SK-N-SH (cell line): ENCODE results near the gene RASL12. TPM values are rescaled to one million over a fixed set of nuclear protein-coding genes. Genes with fewer than 3 reads are reported as not detected.

Source experiments
- CTCF ChIA-PET: fragments of 300-600, 350-600 bp; formaldehyde crosslinking; extraction: SDS; loops from one replicate; lab custom pipeline; 2021; lab: Yijun Ruan, JAX
- POLR2A ChIA-PET: fragments of 350-600 bp; sonication (Branson Sonifier 250); formaldehyde crosslinking; extraction: SDS; loops from one replicate; lab custom pipeline; 2020; ENCODE audit warnings: antibody characterized with exemption, inconsistent platforms; lab: Yijun Ruan, JAX
- DNase-seq: peaks from one replicate; pipeline ENCODE4 v3.0.0; 2012
- H2AFZ ChIP-seq: fragments of 200-600 bp; sonication (generic); 2 replicates; pipeline ENCODE4 v1.8.1; 2016; ENCODE audit warnings: antibody characterized with exemption, mild to moderate bottlenecking, low read depth
- H3F3A ChIP-seq: fragments of 200-600 bp; sonication (generic); replicated peaks from 2 replicates; pipeline ENCODE3; 2016; ENCODE audit warnings: antibody characterized with exemption, mild to moderate bottlenecking; ENCODE audit not compliant: insufficient read depth
- H3K27ac ChIP-seq, 2 experiments: fragments of 200-500 bp in 1 of 2; fragments of 200-600 bp in 1 of 2; sonication (Bioruptor generic) in 1 of 2; sonication (generic), shearing (Covaris generic) in 1 of 2; 2 replicates each; pipeline versions ENCODE4 v1.5.1 to v1.6.1; 2014 to 2016; ENCODE audit warnings: low read depth in 2 of 2, inconsistent platforms in 1 of 2, low read length in 1 of 2, mild to moderate bottlenecking in 1 of 2, mixed read lengths in 1 of 2
- H3K27me3 ChIP-seq: fragments of 200-600 bp; sonication (generic), shearing (Covaris generic); 2 replicates; pipeline ENCODE4 v1.6.1; 2016; ENCODE audit warnings: mixed run types; ENCODE audit not compliant: insufficient read depth
- H3K36me3 ChIP-seq, 2 experiments: fragments of 200-500 bp in 1 of 2; fragments of 200-600 bp in 1 of 2; sonication (Bioruptor generic) in 1 of 2; sonication (generic) in 1 of 2; replicated peaks in 1 of 2; 2 replicates each; pipeline versions ENCODE3 to v1.5.1; 2014 to 2016; ENCODE audit warnings: low read length in 1 of 2, mild to moderate bottlenecking in 1 of 2; ENCODE audit not compliant: insufficient read depth in 2 of 2, control insufficient read depth in 1 of 2
- H3K4me1 ChIP-seq, 2 experiments: fragments of 200-500 bp in 1 of 2; fragments of 200-600 bp in 1 of 2; sonication (Bioruptor generic) in 1 of 2; sonication (generic), shearing (Covaris generic) in 1 of 2; 2 replicates each; pipeline versions ENCODE4 v1.5.1 to v1.6.1; 2014 to 2016; ENCODE audit warnings: low read depth in 1 of 2, low read length in 1 of 2, mixed run types in 1 of 2; ENCODE audit not compliant: insufficient read depth in 2 of 2, control insufficient read depth in 1 of 2
- H3K4me2 ChIP-seq: fragments of 200-600 bp; sonication (generic), shearing (Covaris generic); 2 replicates; pipeline ENCODE4 v1.6.1; 2017; ENCODE audit warnings: mixed run types
- H3K4me3 ChIP-seq, 2 experiments: fragments of 200-500 bp in 1 of 2; fragments of 200-600 bp in 1 of 2; sonication (Bioruptor generic) in 1 of 2; sonication (generic), shearing (Covaris generic) in 1 of 2; 2 replicates each; pipeline versions ENCODE4 v1.5.1 to v1.8.1; 2014 to 2016; ENCODE audit warnings: low read depth in 2 of 2, inconsistent platforms in 1 of 2, low read length in 1 of 2, mild to moderate bottlenecking in 1 of 2, mixed read lengths in 1 of 2, moderate library complexity in 1 of 2
- H3K79me2 ChIP-seq: fragments of 200-600 bp; sonication (generic); 2 replicates; pipeline ENCODE4 v1.8.1; 2017; ENCODE audit warnings: mild to moderate bottlenecking; ENCODE audit not compliant: insufficient read depth
- H3K9ac ChIP-seq: fragments of 200-600 bp; sonication (generic); 2 replicates; pipeline ENCODE4 v1.6.1; 2017; ENCODE audit warnings: mixed run types
- H3K9me2 ChIP-seq: fragments of 200-600 bp; sonication (generic); 2 replicates; pipeline ENCODE4 v1.6.1; 2017; ENCODE audit warnings: mixed run types
- H3K9me3 ChIP-seq: fragments of 200-600 bp; sonication (generic); 2 replicates; pipeline ENCODE4 v1.6.1; 2017; ENCODE audit warnings: mixed run types, mild to moderate bottlenecking, moderate library complexity
- H4K20me1 ChIP-seq: fragments of 200-600 bp; sonication (generic); 2 replicates; pipeline ENCODE4 v1.6.1; 2017; ENCODE audit warnings: mild to moderate bottlenecking, mixed run types; ENCODE audit not compliant: insufficient read depth
- EZH2phosphoT487 ChIP-seq: fragments of 200-600 bp; sonication (generic); IDR thresholded peaks from 2 replicates; pipeline ENCODE4 v1.6.1; 2017; ENCODE audit warnings: low read depth, mixed run types, mild to moderate bottlenecking, antibody characterized with exemption, moderate library complexity, borderline replicate concordance
- FOSL2 ChIP-seq: IDR thresholded peaks from 2 replicates; pipeline ENCODE4 v1.4.0; 2012; ENCODE audit warnings: low read depth, mild to moderate bottlenecking, moderate library complexity, borderline replicate concordance
- MXI1 ChIP-seq: IDR thresholded peaks from 2 replicates; pipeline ENCODE4 v1.6.1; 2012; ENCODE audit warnings: mild to moderate bottlenecking, low read depth, low read length, improper control_type of control experiment
- RCOR1 ChIP-seq: fragments of 150-350 bp; IDR thresholded peaks from 2 replicates; pipeline ENCODE4 v1.6.1; 2017; ENCODE audit warnings: antibody characterized with exemption, low read length
- SIN3A ChIP-seq: IDR thresholded peaks from 2 replicates; pipeline ENCODE4 v1.6.1; 2012; ENCODE audit warnings: low read depth, mild to moderate bottlenecking, low read length, moderate library complexity, borderline replicate concordance
- WGBS: methylation state at CpG from one replicate; pipeline ENCODE4 v1.1.6; 2017; ENCODE audit warnings: low lambda C conversion rate; 5-methylcytosine and 5-hydroxymethylcytosine counted together
- polyA plus RNA-seq, 3 experiments: library from polyadenylated mRNA; depleted of rRNA; stranded (reverse); fragments of >200 nt; gene quantifications; 2 replicates each; pipeline ENCODE4 v1.2.3, GENCODE V29; 2012
- TF ChIP-seq, protein P1 (sequence below): IDR thresholded peaks from 2 replicates; pipeline ENCODE4 v1.4.0; 2012; ENCODE audit warnings: low read depth, borderline replicate concordance
- TF ChIP-seq, protein P2 (sequence below): fragments of 150-350 bp; IDR thresholded peaks from 2 replicates; pipeline ENCODE4 v1.6.1; 2017; ENCODE audit warnings: antibody characterized with exemption, low read length, low read depth, borderline replicate concordance

RASL12 gene
- polyA plus RNA-seq, 1 of the 3 experiments (the other 2 are of a cell fraction) = not detected

DNA sequence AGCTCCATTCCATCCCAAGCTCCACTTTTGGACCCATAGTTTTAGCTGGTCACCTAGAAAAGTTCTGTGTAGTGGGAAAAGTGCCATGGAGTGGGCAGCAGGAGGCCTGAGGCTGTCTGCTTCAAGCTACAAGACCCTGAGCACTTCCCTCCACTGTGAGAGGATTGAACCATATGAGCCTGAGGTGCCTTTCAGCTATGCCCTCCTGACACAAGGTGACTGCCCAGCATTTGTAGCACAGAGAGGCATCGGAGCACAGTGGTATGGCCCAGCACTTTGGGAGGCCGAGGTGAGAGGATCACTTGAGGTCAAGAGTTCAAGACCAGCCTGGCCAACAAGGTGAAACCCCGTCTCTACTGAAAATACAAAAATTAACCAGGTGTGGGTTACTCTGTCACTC is 4.8 kb upstream of the RASL12 start:
- Histone ChIP-seq H3K27ac (no peak overlapping the region), H3K36me3 (no peaks in the 10 kb centered on the region), H3F3A (no peaks in the 10 kb centered on the region), H3K4me1 (peaks cover 0 to 12% of the 10 kb centered on the region in 2 experiments; a peak in 1 of 4 replicates), H3K27me3 (no peaks in the 10 kb centered on the region), H2AFZ (no peak overlapping the region), H3K4me3 (no peak overlapping the region), H3K9ac (no peak overlapping the region), H3K4me2 (no peak overlapping the region), H3K9me2 (no peaks in the 10 kb centered on the region), H3K79me2 (no peaks in the 10 kb centered on the region), H4K20me1 (no peaks in the 10 kb centered on the region), H3K9me3 (no peaks in the 10 kb centered on the region)
- CTCF ChIA-PET = interaction anchor here (1.3 to 3.3 kb wide), 3 partner anchors 18 to 39 kb away, joined by 7 to 16 read pairs (median 7); no protein-coding TSS in a partner anchor
- DNase-seq = no peak
- WGBS = 91% methylated on average over 3 of the region's 3 CpGs
- POLR2A ChIA-PET = no interaction called here
- no peak for TF ChIP-seq MXI1
- TF ChIP-seq RCOR1 = no peak
- TF ChIP-seq SIN3A = no peak

DNA sequence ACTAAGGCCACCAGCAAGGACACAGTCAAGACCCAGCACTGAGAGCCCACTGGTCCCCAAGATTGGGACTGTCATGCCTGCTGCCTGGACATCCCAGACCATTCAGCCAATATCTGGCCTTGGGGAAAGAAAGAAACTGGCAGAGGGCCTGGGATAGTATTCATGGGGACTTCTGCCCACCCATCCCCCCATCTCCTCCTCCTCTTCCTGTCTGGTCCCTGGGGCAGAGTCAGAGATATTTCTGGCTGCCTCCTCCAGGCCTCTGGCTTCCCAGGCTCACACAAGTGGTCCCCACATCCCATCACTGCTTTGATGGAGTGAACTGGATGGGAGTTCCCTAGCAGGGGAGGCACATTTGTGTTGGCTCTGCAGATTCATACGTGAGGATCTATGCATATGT is 4.2 kb upstream of the RASL12 start:
- no peak for DNase-seq

DNA sequence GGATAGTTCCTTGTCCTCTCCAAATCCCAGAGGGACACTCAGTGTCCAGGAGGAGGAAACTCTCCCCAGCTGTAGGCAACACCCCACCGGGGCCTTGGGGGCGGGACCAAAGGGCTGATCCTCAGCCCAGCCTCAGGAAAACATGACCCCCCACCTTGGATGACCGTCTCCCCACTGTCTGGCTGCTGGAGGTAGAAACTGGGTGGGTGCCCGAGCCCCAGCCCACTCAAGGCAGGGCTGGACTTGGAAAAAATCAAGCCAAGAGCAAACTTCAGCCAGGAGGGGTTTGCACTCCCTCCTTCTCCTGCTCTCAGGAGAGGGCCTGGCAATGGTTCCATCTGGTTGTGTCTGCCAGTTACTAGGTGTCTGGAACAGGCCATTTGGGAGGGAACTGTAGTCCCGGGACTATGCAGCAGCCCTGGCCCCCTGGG is 3.6 kb upstream of the RASL12 start:
- Histone ChIP-seq H3K4me1 (peaks cover 0 to 12% of the 10 kb centered on the region in 2 experiments; a peak in 1 of 4 replicates), H3K36me3 (no peaks in the 10 kb centered on the region), H3K4me2 (no peak overlapping the region), H3K9ac (no peak overlapping the region), H4K20me1 (no peaks in the 10 kb centered on the region), H3K9me3 (no peaks in the 10 kb centered on the region), H3F3A (peaks cover 1% of the 10 kb centered on the region), H3K79me2 (no peaks in the 10 kb centered on the region), H3K27ac (no peak overlapping the region), H3K9me2 (no peaks in the 10 kb centered on the region), H2AFZ (no peak overlapping the region), H3K4me3 (no peak overlapping the region), H3K27me3 (peaks cover 9% of the 10 kb centered on the region; the same call in 1 of the 2 replicates)
- CTCF ChIA-PET = interaction anchor here (3.3 kb wide), 1 partner anchor 17 kb away, joined by 16 read pairs; no protein-coding TSS in a partner anchor
- TF ChIP-seq, protein P1, sequence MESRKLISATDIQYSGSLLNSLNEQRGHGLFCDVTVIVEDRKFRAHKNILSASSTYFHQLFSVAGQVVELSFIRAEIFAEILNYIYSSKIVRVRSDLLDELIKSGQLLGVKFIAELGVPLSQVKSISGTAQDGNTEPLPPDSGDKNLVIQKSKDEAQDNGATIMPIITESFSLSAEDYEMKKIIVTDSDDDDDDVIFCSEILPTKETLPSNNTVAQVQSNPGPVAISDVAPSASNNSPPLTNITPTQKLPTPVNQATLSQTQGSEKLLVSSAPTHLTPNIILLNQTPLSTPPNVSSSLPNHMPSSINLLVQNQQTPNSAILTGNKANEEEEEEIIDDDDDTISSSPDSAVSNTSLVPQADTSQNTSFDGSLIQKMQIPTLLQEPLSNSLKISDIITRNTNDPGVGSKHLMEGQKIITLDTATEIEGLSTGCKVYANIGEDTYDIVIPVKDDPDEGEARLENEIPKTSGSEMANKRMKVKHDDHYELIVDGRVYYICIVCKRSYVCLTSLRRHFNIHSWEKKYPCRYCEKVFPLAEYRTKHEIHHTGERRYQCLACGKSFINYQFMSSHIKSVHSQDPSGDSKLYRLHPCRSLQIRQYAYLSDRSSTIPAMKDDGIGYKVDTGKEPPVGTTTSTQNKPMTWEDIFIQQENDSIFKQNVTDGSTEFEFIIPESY = no peak
- no peak for TF ChIP-seq FOSL2
- DNase-seq = no peak
- WGBS = 63% methylated on average over 2 of the region's 5 CpGs
- POLR2A ChIA-PET = no interaction called here

More for the DNA sequence above, 4.2 kb upstream of the RASL12 start:
- Histone ChIP-seq H3K36me3 (no peaks in the 10 kb centered on the region), H3K79me2 (no peaks in the 10 kb centered on the region), H3K9ac (no peak overlapping the region), H3K4me2 (no peak overlapping the region), H4K20me1 (no peaks in the 10 kb centered on the region), H3K4me1 (peaks cover 0 to 12% of the 10 kb centered on the region in 2 experiments; a peak in 1 of 4 replicates), H3F3A (no peaks in the 10 kb centered on the region), H3K9me2 (no peaks in the 10 kb centered on the region), H2AFZ (no peak overlapping the region), H3K27me3 (0 out of 2 replicates have a peak, but pooled peaks cover 3% of the 10 kb centered on the region), H3K9me3 (no peaks in the 10 kb centered on the region), H3K4me3 (no peak overlapping the region), H3K27ac (no peak overlapping the region)
- ChIA-PET POLR2A (no interaction called here), CTCF (interaction anchor here (1.3 to 3.3 kb wide), 3 partner anchors 17 to 38 kb away, joined by 7 to 16 read pairs (median 7); no protein-coding TSS in a partner anchor)
- TF ChIP-seq EZH2phosphoT487 = no peak
- TF ChIP-seq, protein P2, sequence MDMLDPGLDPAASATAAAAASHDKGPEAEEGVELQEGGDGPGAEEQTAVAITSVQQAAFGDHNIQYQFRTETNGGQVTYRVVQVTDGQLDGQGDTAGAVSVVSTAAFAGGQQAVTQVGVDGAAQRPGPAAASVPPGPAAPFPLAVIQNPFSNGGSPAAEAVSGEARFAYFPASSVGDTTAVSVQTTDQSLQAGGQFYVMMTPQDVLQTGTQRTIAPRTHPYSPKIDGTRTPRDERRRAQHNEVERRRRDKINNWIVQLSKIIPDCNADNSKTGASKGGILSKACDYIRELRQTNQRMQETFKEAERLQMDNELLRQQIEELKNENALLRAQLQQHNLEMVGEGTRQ = no peak
- TF ChIP-seq RCOR1 = no peak
- WGBS = 100% methylated on average over 1 of the region's 1 CpG
